GF-D8 (cell line): ENCODE results near the gene HOXC9.

Source experiments
- DNase-seq: peaks from one replicate; lab custom pipeline; 2025; lab: John Stamatoyannopoulos, UW

The HOXC9 gene

DNA sequence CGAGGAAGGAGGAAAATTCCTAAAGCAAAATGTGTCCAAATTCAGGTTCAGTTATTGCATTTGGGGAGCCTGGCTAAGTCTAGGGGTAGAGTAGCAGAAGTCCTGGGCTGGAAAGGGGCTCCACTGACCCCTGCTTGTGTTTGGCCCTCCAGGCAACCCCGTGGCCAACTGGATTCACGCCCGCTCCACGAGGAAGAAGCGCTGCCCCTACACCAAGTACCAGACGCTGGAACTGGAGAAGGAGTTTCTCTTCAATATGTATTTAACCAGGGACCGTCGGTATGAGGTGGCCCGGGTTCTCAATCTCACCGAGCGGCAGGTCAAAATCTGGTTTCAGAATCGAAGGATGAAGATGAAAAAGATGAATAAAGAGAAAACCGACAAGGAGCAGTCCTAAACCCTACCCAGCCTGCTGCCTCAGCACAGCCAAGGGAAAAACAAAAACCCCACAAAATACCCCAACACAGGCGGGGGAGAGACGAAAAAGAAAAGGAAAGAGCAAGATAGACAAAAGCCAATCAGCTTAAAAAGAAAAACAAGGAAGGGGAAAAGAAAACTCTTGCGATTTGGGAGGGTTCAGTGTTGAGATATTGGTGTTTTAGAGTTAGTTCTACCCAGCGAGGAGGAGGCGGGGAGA is 2.4 kb downstream of the HOXC9 start:
- no peak for DNase-seq

DNA sequence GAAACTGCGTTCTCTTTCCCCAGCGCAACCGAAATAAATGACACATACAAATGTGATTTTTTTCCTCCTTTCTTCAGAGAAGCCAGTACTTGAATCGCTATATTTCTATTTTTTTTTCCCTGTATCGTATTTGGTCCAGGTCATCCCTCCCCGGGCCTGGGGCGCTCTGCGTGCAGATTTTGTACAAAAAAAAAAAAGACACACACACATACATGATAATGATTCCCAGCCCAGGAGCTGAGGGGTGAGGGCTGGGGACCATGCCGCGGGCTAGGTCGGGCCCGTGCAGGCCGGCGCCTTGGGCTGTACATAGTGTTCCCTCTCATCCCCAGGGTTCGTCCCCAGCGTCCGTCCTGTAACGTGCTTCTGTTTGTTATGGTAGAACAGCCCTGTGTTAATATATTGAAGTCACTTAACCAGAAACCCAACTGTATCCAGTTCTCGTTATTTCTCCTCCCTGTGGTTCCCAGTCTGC is 3.0 kb downstream of the HOXC9 start:
- DNase-seq: no peak

DNA sequence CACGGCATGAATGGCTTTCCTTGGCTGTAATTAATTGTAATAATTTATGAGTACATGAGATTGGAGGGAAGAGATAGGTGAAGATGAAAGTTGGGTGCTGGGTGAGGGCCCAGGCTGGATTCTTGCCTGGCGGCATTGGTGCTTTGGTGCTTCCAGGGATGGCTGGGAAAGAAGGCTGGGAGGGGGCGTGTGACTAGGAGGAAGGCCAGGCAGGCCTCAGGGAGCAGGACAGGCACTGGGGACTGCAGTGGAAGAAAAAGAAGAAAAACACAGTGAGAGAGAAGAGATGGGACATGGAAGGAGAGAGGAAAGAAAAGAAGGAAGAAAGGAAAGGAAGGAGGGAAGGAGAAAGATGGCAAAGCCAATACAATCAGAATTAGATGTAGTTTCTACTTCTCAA is 3.7 kb downstream of the HOXC9 start:
- no peak for DNase-seq

DNA sequence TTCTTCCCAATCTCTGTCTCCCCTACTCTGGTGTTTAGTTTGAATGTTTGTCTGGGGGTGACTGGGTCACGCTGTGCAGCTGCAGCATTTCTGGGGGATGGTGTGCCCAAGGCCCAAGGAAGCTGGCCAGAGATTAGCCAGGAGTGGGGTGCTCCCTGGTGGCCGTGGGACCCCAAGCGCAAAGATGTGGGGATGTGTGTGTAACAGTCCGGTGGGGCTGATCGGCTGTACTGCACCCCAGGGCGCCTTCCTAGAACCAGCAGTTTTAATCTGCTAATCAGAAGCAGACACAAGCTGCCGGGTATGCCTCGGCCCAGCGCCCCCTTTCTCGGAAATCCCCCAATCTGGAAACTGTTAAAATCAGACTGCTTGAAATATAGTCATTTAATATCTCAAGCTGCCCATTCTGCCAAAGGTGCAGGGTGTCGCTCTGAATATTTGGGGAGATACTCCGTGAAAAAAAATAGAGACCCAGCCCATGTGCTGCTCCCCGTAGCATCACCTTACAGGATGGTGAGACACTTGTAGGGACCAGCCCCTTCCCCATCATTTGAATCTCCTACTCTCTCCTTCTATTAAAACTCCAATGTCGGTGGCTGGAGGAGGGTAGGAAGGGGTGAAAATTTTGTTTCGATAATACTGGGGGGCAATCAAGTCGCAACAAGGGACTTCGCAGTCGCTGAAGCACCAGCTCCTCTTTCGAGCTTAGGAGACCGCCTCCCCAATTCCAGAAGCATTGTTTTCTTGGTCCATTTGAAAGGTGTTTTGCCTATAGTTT is 4.3 kb downstream of the HOXC9 start:
- no peak for DNase-seq

DNA sequence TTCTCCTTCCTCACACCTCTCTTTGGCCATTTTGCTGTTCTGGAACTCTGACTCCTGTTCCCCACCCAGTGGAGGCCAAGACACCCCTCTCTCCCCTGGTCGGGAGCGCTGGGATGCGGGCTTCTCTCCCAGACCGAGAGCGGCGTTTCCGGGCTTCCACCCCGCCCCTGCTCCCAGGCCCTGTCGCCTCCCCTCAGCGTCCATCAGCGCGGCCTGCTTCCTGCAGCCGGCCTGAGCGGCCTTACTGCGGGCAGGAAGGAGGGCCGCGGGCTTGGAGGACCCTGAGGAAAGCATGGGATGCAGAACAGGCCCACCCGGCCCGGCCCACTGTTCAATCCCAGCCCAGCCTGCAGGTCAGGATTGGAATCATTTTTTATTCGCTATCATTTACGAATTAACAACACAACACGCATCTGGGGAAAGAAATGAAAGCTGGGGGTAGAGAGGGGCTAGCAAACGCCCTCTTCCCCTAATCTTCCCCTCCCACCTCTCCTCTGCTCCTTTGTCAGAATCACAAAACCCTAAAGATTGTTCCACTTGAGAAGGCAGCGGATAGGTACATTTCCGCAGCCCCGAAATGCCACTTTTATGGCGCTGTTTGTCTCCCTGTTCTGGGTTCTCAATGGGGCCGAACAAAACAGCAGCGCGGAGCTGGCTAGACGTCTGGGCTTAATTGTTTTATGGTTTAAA is 5.0 kb downstream of the HOXC9 start:
- DNase-seq: no peak

DNA sequence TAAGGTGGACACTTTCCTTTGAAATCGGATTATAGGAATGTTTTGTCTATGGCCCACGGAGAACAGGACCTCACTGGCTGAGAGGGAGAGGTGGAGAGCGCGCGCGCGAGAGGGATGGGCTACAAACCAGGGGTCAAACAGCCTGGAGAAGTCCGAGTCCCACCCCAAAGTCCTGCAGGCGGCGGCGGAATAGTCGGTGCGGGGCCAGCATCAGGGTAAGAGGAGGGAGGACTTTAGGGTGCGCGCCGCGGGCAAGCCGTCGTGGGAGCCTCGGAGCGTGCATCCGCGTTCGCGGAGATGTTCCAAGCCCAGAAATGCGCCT is 5.5 kb downstream of the HOXC9 start:
- DNase-seq: no peak

DNA sequence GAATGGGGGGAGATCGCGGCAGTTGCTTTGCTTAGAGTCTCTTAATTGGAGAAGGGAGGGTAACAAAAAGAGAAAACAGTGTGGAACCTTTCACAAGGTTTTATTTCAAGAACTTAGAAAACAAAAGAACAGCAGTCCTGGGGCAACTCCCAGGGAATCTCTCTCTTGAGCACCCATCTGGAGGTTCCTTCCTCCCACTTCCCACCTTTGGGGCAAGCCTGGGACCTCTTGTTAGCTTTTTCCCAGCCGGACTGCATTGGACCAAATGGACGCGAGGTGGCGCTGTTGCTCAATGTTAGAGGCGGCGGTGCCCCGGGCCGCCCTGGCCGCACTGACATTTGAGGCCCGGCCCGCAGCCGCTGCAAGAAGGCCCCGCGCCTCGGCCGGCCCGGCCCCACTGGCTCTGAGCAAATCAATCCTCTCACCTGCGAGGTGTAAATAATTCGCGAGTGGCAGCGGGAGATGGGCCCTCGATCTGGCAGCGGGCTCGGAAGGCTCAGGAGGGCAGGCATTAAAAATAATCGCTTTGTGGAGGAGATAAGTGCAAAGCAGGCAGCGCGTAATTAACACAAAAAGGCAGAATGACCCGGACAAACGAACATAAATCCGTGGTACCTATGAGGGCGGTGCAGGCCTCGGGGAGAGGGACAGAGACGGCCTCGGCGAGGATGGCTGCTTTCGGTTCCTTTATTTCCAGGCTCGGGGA is 6.0 kb downstream of the HOXC9 start:
- DNase-seq: no peak

DNA sequence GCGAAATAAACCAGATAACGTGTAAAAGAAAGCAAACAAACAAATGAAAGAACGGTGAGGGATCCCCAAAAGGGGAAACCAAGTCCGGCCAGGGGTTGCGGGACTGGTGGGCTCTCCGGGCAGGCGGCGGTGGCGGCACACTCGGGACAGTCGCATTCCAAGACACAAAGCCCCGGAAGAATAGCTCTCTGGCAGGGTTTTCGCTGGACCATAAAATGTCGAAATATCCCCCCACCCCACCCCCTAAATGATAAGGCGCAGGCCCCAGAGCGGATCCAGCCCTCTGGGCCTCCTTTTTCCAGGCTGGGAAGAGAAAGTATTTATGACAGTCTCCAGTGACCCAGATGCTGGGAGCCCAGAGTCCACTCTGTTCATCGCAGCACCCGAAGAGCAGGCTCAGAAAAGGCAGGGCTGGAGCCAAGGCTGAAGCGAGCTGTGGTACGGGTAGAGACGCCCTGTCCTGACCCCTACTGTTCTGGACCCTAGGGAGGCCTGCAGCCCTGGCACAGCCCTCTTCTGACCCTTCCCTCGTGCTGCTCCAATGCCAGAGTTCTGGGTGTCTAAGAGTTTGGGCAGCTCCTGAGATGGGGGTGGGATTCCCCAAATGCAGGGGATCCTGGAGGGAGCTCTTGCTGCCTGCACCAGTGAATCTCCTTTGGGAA is 6.7 kb downstream of the HOXC9 start:
- DNase-seq: no peak

DNA sequence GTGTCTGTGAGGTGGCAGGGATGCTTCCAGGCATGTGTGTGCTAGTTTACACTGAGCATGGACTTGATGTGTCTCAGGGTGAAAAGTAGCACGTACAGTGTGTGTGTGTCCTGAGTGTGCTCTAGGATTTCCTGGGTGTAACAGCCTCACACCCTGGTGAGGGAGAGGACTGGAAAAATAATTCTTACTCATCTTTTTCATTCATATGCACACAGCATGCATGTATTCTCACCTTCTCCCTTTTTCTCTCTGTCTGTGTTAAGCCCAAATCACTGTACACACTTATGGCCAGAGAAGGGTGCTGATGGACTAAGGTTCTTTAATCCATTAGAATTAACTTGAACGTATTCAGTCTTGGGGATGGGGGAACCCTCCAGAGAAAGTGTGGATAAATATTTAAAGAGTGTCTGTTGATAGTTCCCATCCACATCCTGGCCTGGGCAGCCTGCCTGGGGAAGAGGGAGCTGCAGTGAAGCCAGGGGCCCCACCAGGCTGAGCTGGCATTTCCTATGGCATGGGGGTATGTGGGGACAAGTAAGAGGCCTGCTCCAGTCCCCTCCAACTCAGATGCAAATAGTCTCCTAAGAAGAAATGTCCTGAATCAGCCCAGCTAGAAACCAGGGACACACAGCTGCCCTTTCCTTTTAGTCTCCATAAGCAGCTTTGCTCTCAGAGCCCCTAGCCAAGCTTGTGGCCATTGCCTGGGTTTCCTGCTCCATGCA is 7.7 kb downstream of the HOXC9 start:
- DNase-seq: no peak

DNA sequence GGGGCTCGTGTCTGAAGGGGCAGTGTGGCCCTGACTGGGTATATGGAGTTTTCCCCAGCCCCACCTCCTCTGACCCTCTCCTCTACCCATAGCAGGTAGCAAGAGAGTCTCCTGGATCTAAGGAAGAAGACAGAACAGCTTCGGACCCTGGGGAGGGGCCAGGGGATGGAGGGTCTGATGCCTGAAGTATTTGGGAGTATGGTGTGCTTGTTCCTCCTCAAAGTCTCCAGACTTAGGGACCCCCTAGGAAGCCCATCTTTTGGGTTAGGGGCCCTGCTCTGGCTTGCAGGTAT is 8.2 kb downstream of the HOXC9 start:
- DNase-seq: no peak

DNA sequence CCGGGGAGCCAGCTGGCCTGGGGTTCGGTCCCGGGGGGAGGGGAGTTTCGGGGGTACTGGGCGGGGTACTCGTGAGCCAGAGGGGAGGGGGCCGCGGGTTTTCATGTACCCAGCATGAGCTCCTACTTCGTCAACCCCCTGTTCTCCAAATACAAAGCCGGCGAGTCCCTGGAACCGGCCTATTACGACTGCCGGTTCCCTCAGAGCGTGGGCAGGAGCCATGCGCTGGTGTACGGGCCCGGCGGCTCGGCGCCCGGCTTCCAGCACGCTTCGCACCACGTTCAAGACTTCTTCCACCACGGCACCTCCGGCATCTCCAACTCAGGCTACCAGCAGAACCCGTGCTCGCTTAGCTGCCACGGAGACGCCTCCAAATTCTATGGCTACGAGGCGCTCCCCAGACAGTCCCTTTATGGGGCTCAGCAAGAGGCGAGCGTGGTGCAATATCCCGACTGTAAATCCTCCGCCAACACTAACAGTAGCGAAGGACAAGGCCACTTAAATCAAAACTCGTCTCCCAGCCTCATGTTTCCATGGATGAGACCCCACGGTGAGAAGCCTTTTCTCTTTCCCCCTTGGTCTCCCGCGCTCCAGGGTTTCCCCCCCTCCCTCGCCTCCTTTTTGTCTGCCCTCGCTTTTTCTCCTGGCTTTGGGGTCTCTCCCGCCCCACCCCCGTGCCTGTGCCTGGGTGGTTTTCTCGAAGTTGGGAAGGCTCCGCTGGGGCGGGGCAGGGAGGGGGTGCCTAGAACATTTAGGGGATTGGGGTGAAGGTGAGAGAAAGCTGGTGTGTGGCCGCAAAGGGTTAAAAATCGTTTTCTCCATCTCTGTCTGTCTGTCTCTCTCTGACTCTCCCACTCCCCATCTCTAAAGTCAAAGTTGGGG is 9.5 kb downstream of the HOXC9 start:
- no peak for DNase-seq

DNA sequence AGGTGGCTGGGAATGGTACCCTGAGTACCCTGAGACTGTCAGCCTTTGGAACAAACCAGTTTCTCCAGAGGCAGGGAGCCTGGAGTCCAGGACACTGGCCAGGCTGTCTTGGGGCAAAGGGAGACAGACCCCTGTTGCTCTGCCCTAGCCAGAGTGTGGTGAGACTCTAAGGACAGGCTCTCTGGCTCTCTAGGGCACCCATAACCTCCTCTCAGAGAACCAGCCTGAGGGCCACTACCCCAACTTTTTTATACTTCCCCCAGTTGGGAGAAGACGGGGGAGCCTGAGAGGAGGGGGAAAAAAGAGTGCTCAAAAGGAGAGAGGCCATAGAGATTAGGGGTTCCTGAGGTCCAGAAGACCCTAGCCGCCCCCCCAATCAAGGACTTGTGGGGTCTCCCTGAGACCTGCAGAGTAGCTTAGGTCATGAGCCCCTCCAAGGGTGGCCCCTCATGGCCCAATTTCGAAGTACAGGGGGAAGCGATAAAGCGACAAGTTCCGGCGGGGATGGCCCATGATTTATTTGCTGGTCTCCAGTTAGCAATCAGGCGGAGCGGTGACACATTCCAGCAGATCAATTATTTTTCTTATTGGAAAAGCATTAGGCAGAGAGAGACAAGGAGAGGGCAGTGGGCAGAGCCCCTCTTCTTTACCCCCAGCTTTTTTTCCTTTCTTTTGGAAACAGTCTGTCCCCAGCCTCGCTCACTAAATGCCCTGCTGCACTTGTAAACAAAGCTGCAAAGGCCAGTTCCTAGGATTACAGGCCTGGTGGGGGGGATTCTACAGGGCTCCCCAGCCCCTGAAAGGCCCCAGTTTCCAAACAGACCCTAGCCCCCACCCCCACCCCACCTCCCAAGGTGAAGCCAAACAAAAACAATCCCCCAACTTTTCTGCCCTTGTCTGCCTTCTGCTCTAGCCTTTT is 10.4 kb downstream of the HOXC9 start:
- DNase-seq: no peak

DNA sequence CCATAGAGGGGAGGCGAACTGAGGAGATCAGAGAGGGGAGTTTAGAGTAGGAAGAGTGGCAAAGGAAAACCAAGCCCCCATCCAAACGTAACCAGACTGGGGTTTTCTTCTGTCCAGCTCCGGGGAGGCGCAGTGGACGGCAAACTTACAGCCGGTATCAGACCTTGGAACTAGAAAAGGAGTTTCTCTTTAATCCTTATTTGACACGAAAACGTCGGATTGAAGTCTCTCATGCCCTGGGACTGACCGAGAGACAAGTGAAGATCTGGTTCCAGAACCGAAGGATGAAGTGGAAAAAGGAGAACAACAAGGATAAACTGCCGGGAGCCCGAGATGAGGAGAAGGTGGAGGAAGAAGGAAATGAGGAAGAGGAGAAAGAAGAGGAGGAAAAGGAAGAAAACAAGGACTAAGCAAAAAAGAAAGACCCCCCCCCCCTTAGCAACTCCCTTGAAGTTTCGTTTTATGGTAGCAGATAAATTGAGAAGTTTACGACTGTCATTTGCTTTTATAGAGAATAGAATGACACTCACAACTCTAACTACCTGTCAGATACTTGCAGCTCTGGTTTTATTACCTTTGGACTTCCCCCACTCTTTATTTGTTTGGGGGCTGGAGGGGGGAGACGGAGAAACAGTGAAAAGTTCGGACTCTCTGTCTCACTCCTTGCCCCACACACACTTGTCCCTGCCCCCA is 11.2 kb downstream of the HOXC9 start:
- DNase-seq: no peak

DNA sequence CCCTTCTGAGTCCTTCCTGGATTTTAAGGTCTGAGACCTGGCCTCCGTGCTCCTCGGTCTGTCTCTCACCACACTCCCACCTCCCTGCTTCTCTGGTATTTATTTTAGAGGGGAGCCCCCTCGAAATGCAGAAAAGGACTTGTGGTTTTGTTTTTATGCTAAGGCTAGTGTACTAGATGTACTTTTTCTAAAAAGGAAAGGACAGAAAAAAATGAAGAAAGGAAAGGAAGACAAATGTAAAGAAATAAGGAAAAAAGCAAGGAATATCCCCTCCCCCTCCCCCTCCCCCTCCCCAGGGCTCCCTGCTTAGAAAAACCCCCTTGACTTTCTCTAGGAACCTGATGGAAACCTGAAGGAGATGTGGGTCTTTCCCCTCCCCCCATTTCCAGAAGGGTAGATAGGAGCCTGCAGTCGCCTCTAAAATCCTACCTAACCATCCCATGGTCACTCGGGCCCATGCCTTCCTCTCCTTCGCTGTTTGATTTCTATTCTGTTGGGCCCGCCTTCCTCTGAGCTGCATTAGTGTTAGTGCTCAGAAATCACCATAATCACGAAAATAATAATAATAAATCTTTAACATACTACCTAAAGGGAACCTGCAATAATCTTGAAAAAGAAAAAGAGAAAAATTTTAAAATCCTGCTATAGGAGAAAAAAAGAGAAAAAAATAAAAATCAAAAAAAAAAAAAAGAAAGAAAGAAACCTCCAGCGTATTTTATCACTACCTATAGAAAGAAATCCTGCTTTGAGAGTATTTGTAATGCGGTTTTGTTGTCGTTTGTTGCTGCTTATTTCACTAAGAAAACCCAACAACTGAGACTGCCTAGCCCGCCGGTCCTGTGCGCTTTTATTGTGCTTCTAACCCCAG is 11.9 kb downstream of the HOXC9 start:
- DNase-seq: no peak

DNA sequence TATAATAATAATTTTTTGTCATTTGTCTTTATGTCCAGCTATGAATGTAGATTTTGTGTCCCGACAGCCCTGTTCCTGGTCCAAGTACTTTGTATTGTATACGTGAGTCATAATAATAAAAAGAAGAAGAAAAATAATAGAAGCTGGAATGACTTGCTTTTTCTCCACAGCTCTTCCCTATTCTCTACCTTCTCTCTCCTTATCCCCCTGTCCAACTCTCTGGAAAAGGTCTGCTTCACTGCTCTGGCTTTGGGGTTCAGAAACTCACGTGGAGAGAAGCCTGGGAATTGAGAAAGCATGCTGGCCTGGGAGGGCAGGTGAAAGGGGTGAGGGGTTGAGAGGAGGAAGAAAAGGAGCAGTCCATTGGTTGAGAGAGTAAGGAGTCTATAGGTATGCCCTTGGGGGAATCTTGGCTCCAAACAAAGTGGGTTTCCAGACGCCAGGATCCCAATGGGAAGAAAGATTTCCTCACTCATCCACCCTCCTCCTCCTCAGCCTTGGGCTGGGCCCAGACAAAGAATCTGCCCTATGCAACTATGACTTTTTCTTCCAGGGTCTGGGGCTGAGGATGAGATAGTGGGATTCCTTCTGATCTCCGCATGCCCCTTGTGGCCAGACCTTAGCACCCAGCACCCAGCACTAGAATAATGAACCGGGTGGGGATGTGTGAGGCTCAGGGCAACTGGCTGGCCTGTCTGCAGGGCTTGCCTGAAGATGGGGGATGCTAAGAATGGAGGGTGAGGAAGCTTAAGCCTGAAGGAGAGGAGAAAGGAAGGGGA is 12.9 kb downstream of the HOXC9 start:
- no peak for DNase-seq

DNA sequence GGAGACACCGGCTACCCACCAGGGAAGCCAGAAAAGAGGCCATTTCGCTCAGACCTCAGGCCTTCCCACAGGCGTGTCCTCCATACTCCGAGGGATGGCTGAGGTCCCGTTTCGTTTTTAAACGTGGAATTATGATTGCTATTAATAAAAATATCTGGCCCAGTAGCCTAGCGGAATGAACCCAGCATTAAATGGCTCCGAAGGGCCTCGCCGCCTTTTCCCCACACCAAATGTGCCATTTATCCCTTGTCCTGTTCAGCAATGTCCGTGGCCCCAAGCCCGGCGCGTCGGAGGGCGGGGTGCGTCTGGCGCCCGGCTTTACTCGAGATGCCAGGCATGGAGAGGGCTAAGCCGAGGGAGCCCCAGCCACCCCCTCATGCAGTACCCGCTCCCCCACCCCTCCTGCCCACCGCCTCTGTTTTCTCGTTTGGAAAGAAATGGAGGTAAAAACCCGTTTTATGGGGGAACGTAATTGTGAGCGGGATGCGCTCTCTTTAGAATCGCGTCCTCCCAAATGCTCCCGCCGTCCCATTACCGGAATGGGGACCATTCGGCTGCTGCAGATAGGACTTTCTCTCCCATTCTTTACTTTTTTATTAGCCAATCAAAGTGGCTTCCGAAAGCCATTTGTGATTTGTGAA is 14.5 kb downstream of the HOXC9 start:
- DNase-seq: no peak
